ENCODE measurements around the gene SLC22A31.
"Not testable (repeated sequence)": the region's sequence is repeated elsewhere in the genome, so short reads cannot be mapped to it uniquely, and the experiment has no call there.

Gene SLC22A31

DNA sequence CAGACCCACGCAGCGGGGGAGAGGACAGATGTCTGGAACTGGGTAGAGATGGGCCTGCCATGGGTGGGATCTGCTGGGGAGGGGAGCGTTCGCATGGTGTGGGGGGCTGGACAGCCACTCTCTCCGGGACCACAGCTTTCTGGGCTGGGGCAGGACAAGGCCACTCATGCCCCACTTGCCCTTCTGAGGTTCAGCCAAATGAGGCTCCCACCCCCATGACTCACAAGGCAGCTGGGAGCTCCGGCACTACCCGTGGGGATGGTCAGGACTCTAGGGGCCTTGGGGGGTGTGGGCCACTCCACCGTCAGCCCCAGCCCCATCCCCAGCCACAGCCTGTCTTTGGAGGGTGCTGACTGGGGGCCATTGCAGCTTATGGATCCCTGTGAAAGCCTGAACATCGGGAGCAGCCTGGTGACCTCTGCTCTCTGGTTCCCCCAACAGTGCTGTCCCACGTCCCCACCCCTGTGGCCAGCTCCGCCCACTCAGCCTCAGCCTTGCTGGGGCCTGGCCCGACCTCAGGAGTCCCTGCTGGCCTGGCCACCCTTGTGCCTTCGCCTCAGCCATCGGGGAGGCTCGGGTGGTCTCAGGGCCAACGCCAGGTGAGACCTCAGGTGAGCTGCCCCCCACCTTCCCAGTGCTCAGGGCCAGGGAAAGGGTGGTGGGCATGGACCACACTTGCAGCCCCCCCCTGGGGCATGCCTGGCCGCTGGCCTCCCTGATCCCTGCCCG lies 33.5 kb downstream of the SLC22A31 start:
- Histone ChIP-seq H3K36me3 (ENCODE audit: insufficient read depth, low read length) (no peaks in the 10 kb centered on the region), H3K9me3 (ENCODE audit: insufficient read depth, low read depth, low read length) (no peaks in the 10 kb centered on the region), H3K4me1 (ENCODE audit: insufficient read depth, low read length) (no peaks in the 10 kb centered on the region), H3K4me3 (ENCODE audit: low read length) (no peak overlapping the region), H3K9ac (ENCODE audit: low read depth, low read length) (no peak overlapping the region), H3K27me3 (ENCODE audit: insufficient read depth, low read length) (peaks cover 22% of the 10 kb centered on the region), H3K27ac (ENCODE audit: low read depth, low read length) (no peak overlapping the region)
- WGBS: 80% methylated on average over 18 of the region's 18 CpGs

DNA sequence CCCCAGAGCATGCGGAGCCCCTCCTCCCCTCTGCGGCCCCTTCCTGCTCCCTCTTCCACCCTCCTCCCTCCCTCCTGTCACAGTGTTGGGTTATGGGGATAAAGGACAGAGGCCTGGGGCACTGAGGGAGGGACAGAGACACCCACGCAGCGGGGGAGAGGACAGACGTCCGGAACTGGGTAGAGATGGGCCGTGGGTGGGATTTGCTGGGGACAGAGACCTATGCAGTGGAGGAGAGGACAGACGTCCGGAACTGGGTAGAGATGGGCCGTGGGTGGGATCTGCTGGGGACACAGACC lies 34.7 kb downstream of the SLC22A31 start:
- WGBS: 87% methylated on average over 7 of the region's 10 CpGs
- H3K36me3 ChIP-seq (ENCODE audit: insufficient read depth, low read length); H3K4me3 ChIP-seq (ENCODE audit: low read length); H3K9ac ChIP-seq (ENCODE audit: low read depth, low read length); H3K9me3 ChIP-seq (ENCODE audit: insufficient read depth, low read depth, low read length); H3K4me1 ChIP-seq (ENCODE audit: insufficient read depth, low read length); H3K27ac ChIP-seq (ENCODE audit: low read depth, low read length): not testable (repeated sequence)
- H3K27me3 ChIP-seq (ENCODE audit: insufficient read depth, low read length): peaks cover 14% of the 10 kb centered on the region

DNA sequence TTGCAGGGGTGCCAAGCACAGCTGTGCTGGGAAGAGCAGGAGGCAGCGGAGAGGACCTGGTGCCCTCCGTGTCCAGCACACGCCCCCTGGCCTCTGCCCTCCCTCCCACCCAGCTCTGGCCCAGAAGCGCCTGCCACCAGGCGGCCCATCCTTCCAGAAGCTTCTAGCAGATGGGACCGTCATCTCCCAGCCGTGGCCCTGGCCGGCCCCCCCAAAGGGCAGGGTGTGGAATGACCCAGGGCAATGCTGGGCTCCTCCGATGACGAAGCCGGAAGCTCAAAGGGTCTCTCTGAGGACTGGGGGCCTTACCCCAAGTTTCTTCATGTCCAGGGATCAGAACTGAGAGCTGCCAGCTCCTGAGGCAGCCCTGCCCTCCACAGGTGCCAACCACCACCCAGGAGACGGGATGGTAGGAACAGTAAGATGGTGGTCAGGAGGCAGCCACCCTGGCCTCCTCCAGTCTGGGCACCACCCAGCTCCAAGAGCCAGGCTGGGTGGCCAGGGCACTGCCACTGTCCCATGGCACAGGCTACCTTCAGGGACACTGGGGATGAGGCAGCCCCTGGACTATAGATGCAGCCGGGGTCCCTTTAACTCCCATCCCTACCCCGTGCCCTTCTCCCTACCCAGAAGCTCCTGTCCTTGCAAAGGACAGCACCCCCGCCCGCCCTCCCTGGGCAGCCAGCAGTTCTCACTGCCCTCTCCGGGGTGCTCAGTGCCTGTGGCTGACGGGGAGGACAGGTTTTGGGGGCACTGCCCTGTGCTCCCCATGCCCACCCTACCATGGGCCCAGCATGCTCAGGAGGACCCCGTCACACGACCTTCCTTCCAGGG lies 35.3 kb downstream of the SLC22A31 start:
- H3K4me3 ChIP-seq (ENCODE audit: low read length): no peak overlapping the region
- H3K27ac ChIP-seq (ENCODE audit: low read depth, low read length): no peak overlapping the region
- 93% methylated on average over 16 of the region's 20 CpGs for WGBS
- peaks cover 8% of the 10 kb centered on the region for H3K27me3 ChIP-seq (ENCODE audit: insufficient read depth, low read length)
- H3K4me1 ChIP-seq (ENCODE audit: insufficient read depth, low read length): no peaks in the 10 kb centered on the region
- no peaks in the 10 kb centered on the region for H3K36me3 ChIP-seq (ENCODE audit: insufficient read depth, low read length)
- no peak overlapping the region for H3K9ac ChIP-seq (ENCODE audit: low read depth, low read length)
- no peaks in the 10 kb centered on the region for H3K9me3 ChIP-seq (ENCODE audit: insufficient read depth, low read depth, low read length)

DNA sequence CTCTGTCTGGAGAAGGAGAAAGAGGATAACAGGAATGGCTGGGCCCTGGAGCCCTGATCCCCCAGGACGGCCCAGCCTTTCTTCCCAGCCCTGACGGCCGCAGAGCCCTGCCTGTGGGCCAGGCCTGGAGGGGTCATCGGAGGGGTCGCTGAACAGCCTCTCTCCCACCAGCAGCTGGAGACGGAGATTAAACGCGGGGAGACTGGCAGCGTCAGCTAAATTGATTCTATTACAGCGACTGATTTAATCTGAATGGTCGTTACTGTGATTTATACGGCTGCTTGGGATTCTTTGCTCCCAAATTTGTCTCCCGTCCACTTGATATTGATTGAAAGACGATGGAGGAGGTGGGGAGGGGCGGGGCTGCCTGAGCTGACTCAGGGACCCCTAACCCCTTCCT lies 35.9 kb downstream of the SLC22A31 start:
- no peaks in the 10 kb centered on the region for H3K9me3 ChIP-seq (ENCODE audit: insufficient read depth, low read depth, low read length)
- H3K4me1 ChIP-seq (ENCODE audit: insufficient read depth, low read length): no peaks in the 10 kb centered on the region
- no peak overlapping the region for H3K4me3 ChIP-seq (ENCODE audit: low read length)
- H3K27ac ChIP-seq (ENCODE audit: low read depth, low read length): no peak overlapping the region
- 87% methylated on average over 15 of the region's 15 CpGs for WGBS
- peaks cover 2% of the 10 kb centered on the region for H3K27me3 ChIP-seq (ENCODE audit: insufficient read depth, low read length)
- no peak overlapping the region for H3K9ac ChIP-seq (ENCODE audit: low read depth, low read length)
- no peaks in the 10 kb centered on the region for H3K36me3 ChIP-seq (ENCODE audit: insufficient read depth, low read length)

DNA sequence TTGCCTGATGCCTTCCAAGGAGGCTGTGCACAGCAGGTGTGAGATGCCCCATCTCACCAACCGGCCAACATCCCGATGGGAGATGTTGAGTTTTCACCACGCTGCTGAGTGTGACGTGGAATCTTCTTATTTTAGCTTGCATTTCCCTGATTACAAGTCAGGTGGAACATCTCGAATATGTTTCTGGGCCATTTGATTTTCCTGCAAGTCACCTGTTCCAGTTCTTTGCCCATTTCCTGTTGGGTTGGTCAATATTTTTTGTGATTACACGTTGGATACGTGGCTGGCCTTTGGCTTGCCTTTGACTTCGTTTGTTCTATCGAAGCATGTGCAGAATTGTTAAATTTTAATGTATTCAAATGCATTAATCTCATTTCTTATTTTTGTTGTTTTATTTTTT lies 37.0 kb downstream of the SLC22A31 start:
- 92% methylated on average over 9 of the region's 9 CpGs for WGBS
- Histone ChIP-seq H3K36me3 (ENCODE audit: insufficient read depth, low read length) (no peaks in the 10 kb centered on the region), H3K4me1 (ENCODE audit: insufficient read depth, low read length) (no peaks in the 10 kb centered on the region), H3K9ac (ENCODE audit: low read depth, low read length) (no peak overlapping the region), H3K27ac (ENCODE audit: low read depth, low read length) (no peak overlapping the region), H3K9me3 (ENCODE audit: insufficient read depth, low read depth, low read length) (peaks cover 3% of the 10 kb centered on the region; the same call in 1 of the 2 replicates), H3K27me3 (ENCODE audit: insufficient read depth, low read length) (no peaks in the 10 kb centered on the region), H3K4me3 (ENCODE audit: low read length) (no peak overlapping the region)

DNA sequence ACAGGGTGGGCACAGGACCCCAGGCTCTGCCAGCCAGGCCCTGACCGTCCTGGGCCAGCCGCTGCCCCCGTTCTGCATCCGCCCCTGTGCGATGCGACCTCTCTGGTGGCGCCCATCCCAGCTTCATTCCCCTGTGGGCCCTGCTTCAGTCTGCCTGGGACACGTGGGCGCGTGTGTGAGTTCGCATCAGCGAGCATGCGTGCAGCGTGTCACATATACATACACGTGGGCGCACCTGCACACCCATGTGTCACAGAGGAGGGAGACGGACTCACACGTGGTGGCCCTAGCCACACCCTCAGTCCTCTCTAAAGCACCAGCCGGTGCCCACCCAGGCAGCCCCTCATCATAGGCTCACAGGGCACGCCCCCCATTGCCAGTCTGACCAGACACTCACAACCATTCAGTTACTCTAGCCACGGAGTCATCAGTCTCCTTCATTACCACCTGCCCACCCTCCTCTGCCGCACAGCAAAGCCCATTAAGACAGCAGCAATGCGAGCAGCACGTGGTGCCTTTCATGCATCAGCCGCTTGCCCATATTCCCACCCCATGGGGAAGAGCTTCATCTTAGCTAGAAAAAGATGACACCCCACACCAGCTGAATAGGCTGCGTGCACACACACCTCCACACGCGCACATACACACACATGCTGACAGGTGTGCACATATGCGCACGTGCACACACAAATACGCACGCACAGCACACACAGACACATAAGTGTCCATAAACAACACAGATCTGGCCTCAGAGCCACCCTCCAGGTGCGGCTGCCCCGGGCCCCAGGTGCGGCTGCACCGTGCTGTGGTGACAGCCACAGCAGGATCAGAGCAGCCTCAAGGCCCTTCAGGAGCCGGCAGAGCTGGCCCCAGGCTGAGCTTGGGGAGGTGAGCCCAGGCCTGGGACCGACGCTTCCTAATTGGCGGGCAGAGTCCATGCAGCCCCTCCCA lies 38.3 kb downstream of the SLC22A31 start:
- H3K36me3 ChIP-seq (ENCODE audit: insufficient read depth, low read length): no peaks in the 10 kb centered on the region
- H3K27me3 ChIP-seq (ENCODE audit: insufficient read depth, low read length): no peaks in the 10 kb centered on the region
- H3K4me3 ChIP-seq (ENCODE audit: low read length): no peak overlapping the region
- WGBS: 93% methylated on average over 40 of the region's 40 CpGs
- no peak overlapping the region for H3K9ac ChIP-seq (ENCODE audit: low read depth, low read length)
- no peaks in the 10 kb centered on the region for H3K4me1 ChIP-seq (ENCODE audit: insufficient read depth, low read length)
- no peak overlapping the region for H3K27ac ChIP-seq (ENCODE audit: low read depth, low read length)
- peaks cover 12% of the 10 kb centered on the region for H3K9me3 ChIP-seq (ENCODE audit: insufficient read depth, low read depth, low read length)

DNA sequence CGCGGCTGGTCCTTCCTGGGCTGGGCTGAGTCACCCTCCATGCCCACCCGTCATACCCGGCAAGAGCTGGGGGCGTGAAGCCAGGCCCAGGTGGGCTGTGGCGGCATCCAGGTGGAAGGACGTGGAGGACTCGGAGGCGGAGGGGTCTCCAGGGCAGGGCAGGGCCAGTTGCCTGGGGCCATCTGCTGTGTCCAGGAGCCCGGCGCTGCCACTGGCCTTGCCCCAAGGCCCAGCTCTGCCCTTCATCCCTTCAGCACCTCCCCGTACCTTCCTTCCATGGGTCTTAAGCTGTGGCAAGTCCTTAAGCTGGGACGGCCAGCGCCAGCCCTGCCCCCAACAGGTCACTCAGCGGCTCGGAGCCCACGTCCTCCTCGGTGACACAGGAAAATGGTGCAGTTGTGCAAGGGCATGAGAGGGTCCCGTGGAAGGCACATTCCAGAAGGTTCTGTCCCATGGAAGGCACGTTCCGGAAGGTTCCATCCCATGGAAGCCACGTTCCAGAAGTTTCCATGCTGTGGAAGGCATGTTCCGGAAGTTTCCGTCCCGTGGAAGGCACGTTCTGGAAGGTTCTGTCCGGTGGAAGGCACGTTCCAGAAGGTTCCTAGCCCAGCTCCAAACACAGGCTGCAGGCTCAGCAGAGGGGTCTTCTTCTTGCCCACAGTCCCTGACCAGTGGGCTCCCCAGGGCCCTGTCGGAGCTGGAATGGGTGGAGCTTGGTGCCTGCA lies 39.2 kb downstream of the SLC22A31 start:
- WGBS: 92% methylated on average over 29 of the region's 29 CpGs
- H3K9ac ChIP-seq (ENCODE audit: low read depth, low read length): no peak overlapping the region
- no peaks in the 10 kb centered on the region for H3K4me1 ChIP-seq (ENCODE audit: insufficient read depth, low read length)
- H3K27me3 ChIP-seq (ENCODE audit: insufficient read depth, low read length): no peaks in the 10 kb centered on the region
- no peak overlapping the region for H3K4me3 ChIP-seq (ENCODE audit: low read length)
- H3K27ac ChIP-seq (ENCODE audit: low read depth, low read length): no peak overlapping the region
- H3K36me3 ChIP-seq (ENCODE audit: insufficient read depth, low read length): no peaks in the 10 kb centered on the region
- peaks cover 12% of the 10 kb centered on the region for H3K9me3 ChIP-seq (ENCODE audit: insufficient read depth, low read depth, low read length)

DNA sequence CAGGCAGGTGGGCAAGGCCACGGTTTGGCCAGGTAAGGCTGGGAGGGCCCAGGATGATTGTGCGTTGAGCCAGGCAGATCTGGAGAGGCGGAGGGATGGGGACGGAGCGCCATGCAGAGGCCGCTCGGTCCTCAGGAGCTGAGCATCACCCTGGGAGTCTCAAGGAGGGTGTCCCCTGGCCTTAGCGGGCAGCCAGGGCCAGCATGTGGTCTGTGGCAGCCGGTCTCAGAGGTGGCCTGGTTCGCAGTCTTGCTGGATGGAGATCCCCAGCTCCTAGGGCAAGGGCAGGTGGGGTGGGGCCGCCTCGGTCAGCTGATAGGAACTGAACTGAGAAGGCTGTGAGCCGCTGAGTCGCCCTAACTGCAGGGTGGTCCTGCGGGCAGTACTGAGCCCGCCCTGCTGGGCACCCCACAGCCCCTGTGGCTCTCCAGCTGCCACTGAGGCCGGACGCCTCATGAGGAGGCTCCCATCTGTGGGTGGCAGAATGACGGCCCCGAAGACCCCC lies 40.4 kb downstream of the SLC22A31 start:
- WGBS: 91% methylated on average over 20 of the region's 20 CpGs
- Histone ChIP-seq H3K36me3 (ENCODE audit: insufficient read depth, low read length) (no peaks in the 10 kb centered on the region), H3K4me1 (ENCODE audit: insufficient read depth, low read length) (no peaks in the 10 kb centered on the region)

DNA sequence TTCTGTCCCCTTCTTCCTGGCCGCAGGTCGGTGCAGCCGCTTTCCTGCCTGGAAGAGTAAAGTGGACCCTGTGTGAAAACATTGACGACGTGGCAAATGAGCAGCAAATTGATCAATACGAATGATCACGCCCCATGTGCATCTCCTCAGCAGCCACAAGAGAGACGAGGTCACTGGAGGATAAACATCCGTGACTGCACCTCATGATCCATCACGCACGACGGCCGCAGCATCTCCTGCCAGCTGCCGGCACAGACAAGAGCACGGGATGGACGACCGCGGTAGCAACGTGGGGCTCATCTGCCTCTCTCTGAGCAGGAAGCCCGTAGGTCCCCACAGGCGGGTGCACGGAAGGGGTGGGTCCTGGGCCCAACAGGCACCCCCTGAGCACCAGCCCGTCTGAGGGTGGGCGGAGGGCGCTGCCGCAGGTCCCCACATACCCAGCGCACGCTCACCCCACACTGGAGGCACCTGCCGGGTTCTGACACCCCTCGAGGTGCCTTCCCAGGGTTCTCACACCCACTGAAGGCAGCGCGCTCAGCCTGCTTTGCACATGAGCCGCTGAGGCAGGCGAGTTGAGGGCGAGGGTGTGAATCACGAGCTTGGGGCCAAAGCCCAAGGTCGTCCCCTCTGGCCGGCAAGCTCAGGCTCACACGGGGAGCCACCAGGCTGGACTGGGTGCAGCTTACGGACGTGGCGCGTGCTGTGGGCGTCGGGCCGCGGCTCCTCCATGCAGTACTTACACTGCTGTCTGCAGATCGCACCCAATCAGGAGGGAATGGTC lies 41.1 kb downstream of the SLC22A31 start:
- Histone ChIP-seq H3K4me3 (ENCODE audit: low read length) (no peak overlapping the region), H3K9me3 (ENCODE audit: insufficient read depth, low read depth, low read length) (peaks cover 12% of the 10 kb centered on the region), H3K27ac (ENCODE audit: low read depth, low read length) (no peak overlapping the region), H3K36me3 (ENCODE audit: insufficient read depth, low read length) (no peaks in the 10 kb centered on the region), H3K27me3 (ENCODE audit: insufficient read depth, low read length) (no peaks in the 10 kb centered on the region), H3K4me1 (ENCODE audit: insufficient read depth, low read length) (no peaks in the 10 kb centered on the region), H3K9ac (ENCODE audit: low read depth, low read length) (no peak overlapping the region)
- WGBS: 94% methylated on average over 48 of the region's 48 CpGs

More for the DNA sequence above, 40.4 kb downstream of the SLC22A31 start:
- Histone ChIP-seq H3K4me3 (ENCODE audit: low read length) (no peak overlapping the region), H3K27me3 (ENCODE audit: insufficient read depth, low read length) (no peaks in the 10 kb centered on the region), H3K27ac (ENCODE audit: low read depth, low read length) (no peak overlapping the region), H3K9ac (ENCODE audit: low read depth, low read length) (no peak overlapping the region), H3K9me3 (ENCODE audit: insufficient read depth, low read depth, low read length) (peaks cover 12% of the 10 kb centered on the region)

DNA sequence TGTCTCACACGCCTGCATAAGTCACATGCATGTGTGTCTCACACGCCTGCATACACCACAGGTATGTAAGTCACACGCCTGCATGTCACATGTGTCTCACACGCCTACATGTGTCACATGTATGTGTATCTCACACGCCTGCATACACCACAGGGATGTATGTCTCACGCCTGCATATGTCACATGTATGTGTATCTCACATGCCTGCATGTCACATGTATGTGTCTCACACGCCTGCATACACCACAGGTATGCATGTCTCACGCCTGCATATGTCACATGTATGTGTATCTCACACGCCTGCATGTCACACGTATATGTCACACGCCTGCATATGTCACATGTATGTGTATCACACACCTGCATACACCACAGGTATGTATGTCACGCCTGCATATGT lies 42.6 kb downstream of the SLC22A31 start:
- Histone ChIP-seq H3K27ac (ENCODE audit: low read depth, low read length) (no peak overlapping the region), H3K4me3 (ENCODE audit: low read length) (no peak overlapping the region), H3K9ac (ENCODE audit: low read depth, low read length) (no peak overlapping the region), H3K27me3 (ENCODE audit: insufficient read depth, low read length) (no peaks in the 10 kb centered on the region), H3K9me3 (ENCODE audit: insufficient read depth, low read depth, low read length) (peaks cover 12% of the 10 kb centered on the region), H3K4me1 (ENCODE audit: insufficient read depth, low read length) (no peaks in the 10 kb centered on the region), H3K36me3 (ENCODE audit: insufficient read depth, low read length) (no peaks in the 10 kb centered on the region)
- WGBS: 93% methylated on average over 12 of the region's 12 CpGs

Data from HUES64 (cell line).